GM12874 (cell line): ENCODE measurements around the gene NKAIN2.

Experiments
- TF ChIP-seq, protein P1 (sequence below): IDR thresholded peaks from 2 replicates; pipeline ENCODE4 v1.5.1; 2011; ENCODE audit warnings: low read depth, mild to moderate bottlenecking, control low read depth, low read length, moderate library complexity; ENCODE audit not compliant: insufficient read depth

Gene NKAIN2

DNA sequence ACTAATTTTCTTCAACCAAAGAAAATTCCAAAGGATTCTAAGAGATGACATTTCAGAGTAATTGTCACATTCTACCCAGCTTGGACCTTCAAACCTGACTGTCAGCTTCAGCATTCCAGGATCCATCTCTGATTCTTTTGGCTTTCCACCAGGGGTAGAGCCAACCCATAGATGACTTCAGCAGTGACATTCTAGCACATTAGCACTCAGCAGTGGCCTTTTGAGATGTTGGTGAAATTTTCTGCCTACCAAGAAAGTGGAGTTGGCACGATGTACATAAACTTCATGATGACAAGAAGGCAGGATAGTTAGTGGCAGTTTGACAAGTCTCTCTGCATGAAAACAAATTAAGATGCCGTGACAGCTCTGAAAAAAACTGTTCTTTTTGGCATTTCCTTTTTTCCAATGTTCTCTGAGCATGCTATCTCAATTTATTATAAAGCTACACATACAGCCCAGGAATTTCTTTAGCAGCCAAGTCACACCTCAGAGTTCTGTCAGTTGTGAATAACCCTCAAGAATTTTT lies 692.1 kb downstream of the NKAIN2 start:
- TF ChIP-seq, protein P1, sequence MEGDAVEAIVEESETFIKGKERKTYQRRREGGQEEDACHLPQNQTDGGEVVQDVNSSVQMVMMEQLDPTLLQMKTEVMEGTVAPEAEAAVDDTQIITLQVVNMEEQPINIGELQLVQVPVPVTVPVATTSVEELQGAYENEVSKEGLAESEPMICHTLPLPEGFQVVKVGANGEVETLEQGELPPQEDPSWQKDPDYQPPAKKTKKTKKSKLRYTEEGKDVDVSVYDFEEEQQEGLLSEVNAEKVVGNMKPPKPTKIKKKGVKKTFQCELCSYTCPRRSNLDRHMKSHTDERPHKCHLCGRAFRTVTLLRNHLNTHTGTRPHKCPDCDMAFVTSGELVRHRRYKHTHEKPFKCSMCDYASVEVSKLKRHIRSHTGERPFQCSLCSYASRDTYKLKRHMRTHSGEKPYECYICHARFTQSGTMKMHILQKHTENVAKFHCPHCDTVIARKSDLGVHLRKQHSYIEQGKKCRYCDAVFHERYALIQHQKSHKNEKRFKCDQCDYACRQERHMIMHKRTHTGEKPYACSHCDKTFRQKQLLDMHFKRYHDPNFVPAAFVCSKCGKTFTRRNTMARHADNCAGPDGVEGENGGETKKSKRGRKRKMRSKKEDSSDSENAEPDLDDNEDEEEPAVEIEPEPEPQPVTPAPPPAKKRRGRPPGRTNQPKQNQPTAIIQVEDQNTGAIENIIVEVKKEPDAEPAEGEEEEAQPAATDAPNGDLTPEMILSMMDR = no peak

DNA sequence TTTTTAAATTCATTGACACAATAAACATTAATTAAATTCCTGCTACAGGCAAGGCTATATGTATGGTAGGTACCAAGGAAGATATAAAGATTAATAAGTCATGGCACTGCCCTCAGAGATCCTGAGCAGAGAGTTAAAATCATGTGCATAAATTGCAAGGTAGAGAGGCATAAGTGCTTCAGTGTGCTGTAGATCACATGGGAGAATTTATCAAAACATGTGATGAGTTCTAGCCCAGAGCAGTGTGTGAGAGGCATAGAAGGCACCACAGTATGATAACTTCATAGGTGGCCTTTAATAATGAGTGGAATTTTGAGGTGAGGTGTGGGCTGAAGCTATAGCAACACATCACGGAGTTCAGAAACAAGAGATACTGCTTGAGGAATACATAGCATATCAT lies 692.7 kb downstream of the NKAIN2 start:
- TF ChIP-seq, protein P1 = no peak

DNA sequence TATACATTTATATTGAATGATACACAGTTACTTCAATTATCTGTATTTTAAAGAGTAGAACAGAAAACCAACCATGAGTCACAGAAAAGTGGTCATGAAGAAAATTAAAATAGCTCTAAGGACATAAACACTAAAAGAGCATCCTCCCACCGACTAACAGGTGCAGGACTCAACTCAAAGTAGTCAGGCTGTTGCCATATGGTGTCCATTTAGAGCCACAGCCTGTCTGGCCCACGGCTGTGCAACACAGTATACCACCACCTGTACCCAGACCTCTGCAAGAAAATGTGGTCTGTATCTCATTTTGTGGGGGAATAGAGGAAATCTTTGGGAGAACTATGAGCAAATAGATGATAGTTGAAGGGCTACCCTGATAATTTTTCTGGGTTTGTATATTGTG lies 708.8 kb downstream of the NKAIN2 start:
- TF ChIP-seq, protein P1 = no peak

DNA sequence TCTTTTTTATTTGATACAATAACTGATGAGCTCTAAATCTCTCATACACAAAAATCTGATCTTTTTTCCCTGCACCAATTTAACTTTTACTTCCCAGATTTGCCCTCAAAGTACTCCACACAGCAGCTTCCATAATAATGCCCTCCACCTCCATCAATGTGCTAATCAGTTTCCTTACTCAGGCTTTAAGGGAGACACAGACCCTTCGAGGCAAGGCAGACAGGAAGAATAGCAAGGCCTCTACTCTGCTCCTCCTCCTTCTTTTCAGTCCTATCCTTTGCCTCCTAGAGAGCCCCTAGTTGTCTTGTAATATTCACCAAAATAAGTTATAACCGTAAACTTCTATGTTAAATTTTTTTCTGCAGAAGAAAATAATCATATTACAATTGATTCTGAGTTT lies 713.7 kb downstream of the NKAIN2 start:
- TF ChIP-seq, protein P1 = no peak

DNA sequence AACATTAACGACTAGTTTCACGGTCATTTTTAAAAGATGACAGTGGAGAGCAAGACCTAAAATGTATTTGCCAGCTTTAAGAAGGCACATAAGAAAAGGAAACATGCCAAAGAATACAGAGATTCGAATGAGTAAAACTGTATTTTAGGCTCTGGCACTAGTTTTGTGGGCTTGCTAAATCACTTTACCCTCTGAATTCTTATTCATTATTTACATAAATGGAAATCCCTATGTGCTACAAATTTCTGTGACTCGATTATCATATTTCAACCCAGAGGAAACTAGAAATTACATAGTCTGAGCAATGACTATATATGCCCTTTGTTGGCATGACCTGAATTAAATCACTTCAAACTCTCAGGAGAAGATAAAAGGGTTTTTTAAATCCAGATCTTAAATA lies 716.8 kb downstream of the NKAIN2 start:
- TF ChIP-seq, protein P1 = no peak

DNA sequence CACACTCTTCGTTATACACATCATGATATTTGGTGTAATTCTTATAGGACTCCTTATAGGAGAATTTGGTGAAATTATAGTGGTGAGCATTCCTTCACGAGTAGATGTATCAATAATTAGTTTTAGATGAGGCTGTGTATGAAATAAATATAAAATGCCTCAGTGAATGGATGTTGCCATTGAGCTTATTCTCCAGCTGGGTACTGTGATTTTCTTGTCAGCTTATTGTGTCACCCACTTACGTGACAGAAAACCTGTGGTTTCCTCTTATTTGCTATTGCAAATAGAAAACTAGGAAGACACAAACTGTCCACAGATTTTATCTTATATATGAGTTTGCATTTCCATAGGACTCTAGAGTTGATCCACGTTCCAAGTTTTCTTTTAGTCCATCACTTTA lies 718.7 kb downstream of the NKAIN2 start:
- TF ChIP-seq, protein P1 = no peak

DNA sequence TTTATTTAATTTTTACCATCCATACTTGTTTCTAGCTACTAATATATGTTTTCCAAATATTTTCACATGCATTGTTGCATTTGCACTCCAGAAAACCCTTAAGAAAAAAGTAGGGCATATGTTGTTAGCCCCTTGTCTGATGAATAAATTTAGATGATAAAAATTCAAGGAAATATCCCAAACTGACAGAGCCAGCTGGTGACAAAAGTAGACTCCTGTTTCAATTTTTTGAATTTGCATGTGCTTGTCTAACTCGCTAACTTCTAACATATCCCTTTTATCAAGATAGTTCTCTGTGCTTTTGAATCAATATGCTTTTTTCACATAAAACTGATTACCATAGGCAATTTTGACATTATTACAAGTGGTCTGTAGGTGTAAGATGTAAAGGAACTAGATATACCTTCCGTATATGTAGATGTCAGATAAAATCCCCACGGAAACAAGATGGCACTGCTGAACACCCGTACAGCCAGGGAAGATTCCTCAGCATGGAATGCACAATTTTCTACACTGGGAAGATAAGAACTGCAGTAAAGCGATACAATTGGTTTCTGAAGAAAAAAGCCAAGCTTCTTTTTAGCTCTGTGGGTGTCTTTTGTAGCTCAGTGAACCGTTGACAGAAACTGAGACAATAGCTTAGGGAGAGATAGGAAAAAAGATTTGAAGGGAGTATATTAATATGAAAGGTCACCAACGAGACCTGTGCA lies 721.0 kb downstream of the NKAIN2 start:
- TF ChIP-seq, protein P1 = no peak
